Measurements from ENCODE around the gene SOS2. TPM values are rescaled to one million over a fixed set of nuclear protein-coding genes. Genes with fewer than 3 reads are reported as not detected.

SOS2 gene
- total and polyA plus RNA-seq, 2 of the 8 experiments (the other 6 are each of a cell fraction or from before 2014, with no cell fraction given): 2.8 to 12.7 TPM

DNA sequence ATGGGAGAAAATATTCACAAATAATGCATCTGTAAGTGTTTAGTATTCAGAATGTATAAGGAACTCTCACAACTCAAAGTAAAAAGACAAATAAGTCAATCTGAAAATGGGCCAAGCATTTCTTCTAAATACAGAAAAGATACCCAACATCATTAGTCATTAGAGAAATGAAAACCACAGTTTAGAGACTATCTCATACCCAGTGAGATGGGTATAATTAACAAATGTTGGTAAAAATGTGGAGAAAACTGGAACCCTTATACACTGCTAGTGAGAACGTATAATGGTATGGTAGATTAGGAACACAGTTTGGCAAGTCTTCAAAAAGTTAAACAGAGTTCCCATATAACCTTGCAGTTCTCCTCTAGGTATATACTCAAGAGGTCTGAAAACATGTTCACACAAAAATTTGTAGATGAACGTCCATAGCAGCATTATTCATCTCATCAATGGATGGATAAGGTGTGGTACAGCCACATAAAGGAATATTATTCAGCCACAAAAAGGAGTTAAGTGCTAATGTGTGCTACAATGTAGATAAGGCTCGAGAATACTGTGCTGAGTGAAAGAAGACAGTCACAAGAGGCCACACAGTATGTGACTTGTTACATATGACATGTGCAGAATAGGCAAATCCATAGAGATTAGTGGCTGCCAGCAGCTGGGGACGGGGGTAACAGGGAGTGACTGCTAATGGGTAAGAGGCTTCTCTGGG, 120.9 kb downstream of the SOS2 start:
- Histone ChIP-seq H2AK5ac (ENCODE audit: low read depth, low read length) (no peak overlapping the region), H3K14ac (ENCODE audit: insufficient read length) (no peak overlapping the region), H3K4me1 (replicated peaks in 1 of 4; ENCODE audit: control insufficient read depth in 3 of 4, insufficient read depth in 4 of 4, low read length in 3 of 4) (peaks cover 0 to 6% (median 0%) of the 10 kb centered on the region in 4 experiments; a peak in 2 of 7 replicates), H4K91ac (replicated peaks; ENCODE audit: insufficient read length, low read length) (no peak overlapping the region), H2BK12ac (ENCODE audit: low read depth, low read length) (no peak overlapping the region), H3K18ac (ENCODE audit: extremely low read depth, low read length) (no peak overlapping the region), H2BK5ac (ENCODE audit: low read depth, low read length) (no peak overlapping the region), H4K8ac (ENCODE audit: extremely low read depth, insufficient read depth, low read length) (no peak overlapping the region), H4K20me1 (replicated peaks in 1 of 2; ENCODE audit: control insufficient read depth in 1 of 2, insufficient read depth in 2 of 2, low read length in 2 of 2) (peaks cover 2 to 5% of the 10 kb centered on the region in 2 experiments), H3K79me2 (ENCODE audit: control insufficient read depth in 1 of 2, insufficient read depth in 2 of 2, low read length in 2 of 2) (peaks cover 0 to 11% of the 10 kb centered on the region in 2 experiments; a peak in 2 of 4 replicates), H3K9ac (replicated peaks in 1 of 4; ENCODE audit: extremely low read depth in 1 of 4, low read depth in 3 of 4, low read length in 3 of 4) (no peak overlapping the region), H3K27me3 (replicated peaks in 1 of 4; ENCODE audit: control insufficient read depth in 3 of 4, extremely low read depth in 1 of 4, insufficient read depth in 3 of 4, low read length in 3 of 4) (no peaks in the 10 kb centered on the region), H2BK15ac (ENCODE audit: low read length) (no peak overlapping the region), H3K4me3 (ENCODE audit: extremely low read depth in 1 of 4, insufficient read depth in 2 of 4, low read depth in 3 of 4, low read length in 4 of 4) (no peak overlapping the region), H2AFZ (ENCODE audit: low read length) (no peak overlapping the region), H3K23me2 (ENCODE audit: low read depth, low read length) (no peaks in the 10 kb centered on the region), H3K36me3 (ENCODE audit: control insufficient read depth in 2 of 4, insufficient read depth in 4 of 4, low read length in 3 of 4) (peaks cover 14 to 67% (median 46%) of the 10 kb centered on the region in 4 experiments), H4K5ac (ENCODE audit: insufficient read length, low read depth, low read length) (no peak overlapping the region), H3K79me1 (ENCODE audit: low read depth, low read length) (no peaks in the 10 kb centered on the region; the same call in none of the 2 replicates), H2BK120ac (replicated peaks; ENCODE audit: low read depth, low read length) (no peak overlapping the region), H3K4me2 (ENCODE audit: insufficient read depth in 1 of 2, low read depth in 2 of 2, low read length in 2 of 2) (no peak overlapping the region), H3K27ac (ENCODE audit: low read depth, low read length) (no peak overlapping the region), H3K9me3 (ENCODE audit: insufficient read depth in 2 of 2, low read depth in 1 of 2, low read length in 1 of 2) (no peaks in the 10 kb centered on the region), H3K56ac (replicated peaks; ENCODE audit: insufficient read length, low read depth, low read length) (no peak overlapping the region), H3K23ac (ENCODE audit: insufficient read length) (no peak overlapping the region), H3K4ac (replicated peaks; ENCODE audit: insufficient read length, low read depth, low read length) (no peak overlapping the region), H2BK20ac (ENCODE audit: low read length) (no peak overlapping the region)
- 91% methylated on average over 4 of the region's 4 CpGs; no CpG with 5 or more reads in 1 of the 2 experiments for WGBS, 2 experiments (ENCODE audit: extremely low coverage in 1 of 2, insufficient coverage in 1 of 2, insufficient read length in 1 of 2, insufficient replicate concordance in 2 of 2, low coverage in 1 of 2, low lambda C conversion rate in 2 of 2, missing lambda C conversion rate in 1 of 2)
- ChIA-PET CTCF (ENCODE audit: partially characterized antibody) (interaction anchor here (0.6 to 1.8 kb wide), 3 partner anchors 58 to 245 kb away, joined by 3 to 6 read pairs (median 4); no protein-coding TSS in a partner anchor), POLR2A (ENCODE audit: partially characterized antibody) (interaction anchor here (1.0 to 1.5 kb wide), 2 partner anchors 107 to 248 kb away, joined by 3 to 4 read pairs; no protein-coding TSS in a partner anchor)
- FAIRE-seq (no peak), DNase-seq (ENCODE audit: low read depth in 1 of 2, low spot score in 2 of 2) (no peak)
- no peak for TF ChIP-seq TBP (IDR thresholded peaks at IDR 0.05; ENCODE audit: low read depth, low read length)

All from H1 (cell line).